Measurements from ENCODE around the gene GOLGA1.

The GOLGA1 gene

DNA sequence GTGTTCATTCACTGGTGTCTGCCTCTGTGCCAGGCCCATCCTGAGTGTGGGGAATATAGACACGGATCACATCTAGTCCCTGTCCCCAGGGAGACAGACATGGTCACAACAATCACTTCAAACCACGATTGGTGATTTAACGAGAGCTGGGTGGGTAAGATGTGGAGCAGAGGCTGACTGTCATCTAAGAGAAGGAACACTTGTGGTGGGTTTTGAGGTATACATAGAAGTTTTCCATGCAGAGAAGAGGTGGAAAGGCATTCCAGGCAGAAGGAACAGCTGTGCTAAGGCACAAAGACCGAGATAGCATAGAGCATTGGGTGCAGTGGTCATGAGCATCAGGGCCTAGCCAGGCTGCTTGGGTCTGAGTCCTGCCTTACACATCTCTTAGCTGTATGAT is 110.3 kb downstream of the GOLGA1 start:
- DNase-seq = no peak

DNA sequence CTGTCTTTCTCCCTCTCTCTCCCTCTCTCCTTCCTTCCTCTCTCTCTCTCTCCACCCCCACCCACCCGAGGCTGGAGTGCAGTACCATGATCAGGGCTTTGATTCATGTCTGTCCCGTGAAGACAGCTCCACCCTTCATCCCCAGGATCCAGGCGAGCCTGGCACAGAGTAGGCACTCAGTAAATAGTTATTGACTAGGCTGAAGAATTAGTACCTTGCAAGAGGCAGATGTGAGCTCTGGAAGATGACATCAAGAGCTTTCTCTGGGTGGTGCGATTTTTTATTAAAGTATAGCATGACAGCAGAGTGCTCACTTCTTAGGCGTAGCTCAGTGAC is 111.6 kb downstream of the GOLGA1 start:
- DNase-seq = no peak

DNA sequence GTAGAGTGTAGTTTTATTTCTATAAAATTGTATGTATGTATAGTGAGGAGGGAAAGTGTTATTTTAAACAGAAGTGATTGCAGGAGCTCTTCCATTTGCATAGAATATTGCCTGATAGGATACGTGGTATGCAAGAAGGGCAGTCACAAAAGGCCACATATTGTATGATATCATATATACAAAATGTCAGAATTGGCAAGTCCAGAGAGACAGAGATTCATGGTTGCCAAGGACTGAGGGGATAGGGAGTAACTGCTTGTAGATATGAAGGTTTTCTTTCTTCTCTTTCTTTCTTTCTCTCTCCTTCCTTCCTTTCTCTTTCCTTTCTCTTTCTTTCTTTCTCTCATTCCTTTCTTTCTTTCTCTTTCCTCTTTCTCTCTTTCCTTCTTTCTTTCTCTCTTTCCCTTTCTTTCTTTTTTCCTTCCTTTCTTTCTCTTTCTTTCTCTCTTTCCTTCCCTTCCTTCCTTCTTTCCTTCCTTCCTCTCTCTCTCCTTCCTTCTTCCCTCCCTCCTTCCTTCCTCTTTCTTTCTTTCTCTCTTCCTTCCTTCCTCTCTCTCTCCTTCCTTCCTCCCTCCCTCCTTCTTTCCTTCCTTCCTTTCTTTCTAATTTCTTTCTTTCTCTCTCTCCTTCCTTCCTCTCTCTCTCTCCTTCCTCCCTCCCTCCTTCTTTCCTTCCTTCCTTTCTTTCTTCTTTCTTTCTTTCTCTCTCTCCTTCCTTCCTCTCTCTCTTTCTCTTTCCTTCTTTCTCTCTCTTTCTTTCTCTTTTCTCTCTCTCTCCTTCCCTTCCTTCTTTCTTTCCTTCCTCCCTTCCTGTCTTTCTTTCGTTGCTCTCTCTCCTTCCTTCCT is 112.2 kb downstream of the GOLGA1 start:
- no peak for DNase-seq
